ENCODE measurements around the gene C12orf57.

C12orf57 gene

DNA sequence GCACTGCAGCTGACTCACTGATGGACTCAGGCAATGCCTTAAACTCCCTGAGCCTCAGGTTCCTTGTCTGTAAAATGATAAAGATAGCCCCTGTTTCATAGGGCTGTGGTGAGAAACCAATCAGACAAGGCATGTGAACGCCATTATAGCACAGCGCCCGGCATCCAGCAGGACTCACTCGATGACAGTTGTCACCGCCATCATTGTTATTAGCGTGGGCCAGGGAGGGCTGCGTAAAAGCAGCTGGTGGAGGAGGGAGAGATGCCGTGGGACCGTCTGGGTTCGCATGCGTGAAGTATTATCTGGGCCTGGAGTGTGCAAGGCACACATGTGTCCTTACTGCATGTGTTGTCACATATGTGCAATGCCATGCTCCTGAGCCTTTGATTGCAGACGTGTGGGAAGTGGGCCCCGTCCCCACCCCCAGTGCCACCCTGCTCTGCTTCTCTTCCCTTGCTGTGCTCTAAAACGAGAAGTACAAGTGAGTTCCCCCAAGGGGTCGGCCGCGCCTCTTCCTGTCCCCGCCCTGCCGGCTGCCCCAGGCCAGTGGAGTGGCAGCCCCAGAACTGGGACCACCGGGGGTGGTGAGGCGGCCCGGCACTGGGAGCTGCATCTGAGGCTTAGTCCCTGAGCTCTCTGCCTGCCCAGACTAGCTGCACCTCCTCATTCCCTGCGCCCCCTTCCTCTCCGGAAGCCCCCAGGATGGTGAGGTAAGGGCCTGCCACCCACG is 7.2 kb downstream of the C12orf57 start, which contains the start of gene PTPN6:
TSS of gene PTPN6 (plus strand) at position 546 of the 730 bp plus-strand sequence. CDS start at position 703, 157 bp downstream.
- TF ChIP-seq, protein P1, sequence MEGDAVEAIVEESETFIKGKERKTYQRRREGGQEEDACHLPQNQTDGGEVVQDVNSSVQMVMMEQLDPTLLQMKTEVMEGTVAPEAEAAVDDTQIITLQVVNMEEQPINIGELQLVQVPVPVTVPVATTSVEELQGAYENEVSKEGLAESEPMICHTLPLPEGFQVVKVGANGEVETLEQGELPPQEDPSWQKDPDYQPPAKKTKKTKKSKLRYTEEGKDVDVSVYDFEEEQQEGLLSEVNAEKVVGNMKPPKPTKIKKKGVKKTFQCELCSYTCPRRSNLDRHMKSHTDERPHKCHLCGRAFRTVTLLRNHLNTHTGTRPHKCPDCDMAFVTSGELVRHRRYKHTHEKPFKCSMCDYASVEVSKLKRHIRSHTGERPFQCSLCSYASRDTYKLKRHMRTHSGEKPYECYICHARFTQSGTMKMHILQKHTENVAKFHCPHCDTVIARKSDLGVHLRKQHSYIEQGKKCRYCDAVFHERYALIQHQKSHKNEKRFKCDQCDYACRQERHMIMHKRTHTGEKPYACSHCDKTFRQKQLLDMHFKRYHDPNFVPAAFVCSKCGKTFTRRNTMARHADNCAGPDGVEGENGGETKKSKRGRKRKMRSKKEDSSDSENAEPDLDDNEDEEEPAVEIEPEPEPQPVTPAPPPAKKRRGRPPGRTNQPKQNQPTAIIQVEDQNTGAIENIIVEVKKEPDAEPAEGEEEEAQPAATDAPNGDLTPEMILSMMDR (IDR thresholded peaks at IDR 0.05; ENCODE audit: low read depth, low read length, missing control alignments): no peak
- no peak within 1 kb of the TSS for H3K4me3 ChIP-seq (replicated peaks; ENCODE audit: low read depth, low read length)
- DNase-seq (ENCODE audit: extremely low read depth, low read depth): no peak

DNA sequence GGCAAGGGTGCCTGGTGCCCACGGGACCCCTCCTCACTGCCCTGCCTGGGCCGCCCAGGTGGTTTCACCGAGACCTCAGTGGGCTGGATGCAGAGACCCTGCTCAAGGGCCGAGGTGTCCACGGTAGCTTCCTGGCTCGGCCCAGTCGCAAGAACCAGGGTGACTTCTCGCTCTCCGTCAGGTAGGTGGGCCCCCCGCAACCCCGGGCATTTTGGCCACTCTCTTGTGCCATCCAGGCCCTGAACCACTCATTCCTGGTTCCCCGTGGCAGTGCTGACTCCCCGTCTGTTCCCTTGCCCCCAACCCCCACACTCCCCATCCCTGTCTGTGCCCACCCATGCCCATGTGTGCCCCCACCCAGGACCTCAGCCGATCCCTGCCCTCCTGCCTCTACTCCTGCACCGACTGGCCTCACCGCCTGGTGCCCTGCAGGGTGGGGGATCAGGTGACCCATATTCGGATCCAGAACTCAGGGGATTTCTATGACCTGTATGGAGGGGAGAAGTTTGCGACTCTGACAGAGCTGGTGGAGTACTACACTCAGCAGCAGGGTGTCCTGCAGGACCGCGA is 7.8 kb downstream of the C12orf57 start:
- no peak overlapping the region for H3K4me3 ChIP-seq (replicated peaks; ENCODE audit: low read depth, low read length)
- DNase-seq (ENCODE audit: extremely low read depth, low read depth): no peak
- TF ChIP-seq, protein P1 (IDR thresholded peaks at IDR 0.05; ENCODE audit: low read depth, low read length, missing control alignments): no peak

- TF ChIP-seq, protein P1 (IDR thresholded peaks at IDR 0.05; ENCODE audit: low read depth, low read length, missing control alignments): no peak
- no peak for DNase-seq (ENCODE audit: extremely low read depth, low read depth)
- no peak overlapping the region for H3K4me3 ChIP-seq (replicated peaks; ENCODE audit: low read depth, low read length)
These were observed 8.5 kb downstream of the C12orf57 start for GRCh38 chr12:6952121-6952862.

DNA sequence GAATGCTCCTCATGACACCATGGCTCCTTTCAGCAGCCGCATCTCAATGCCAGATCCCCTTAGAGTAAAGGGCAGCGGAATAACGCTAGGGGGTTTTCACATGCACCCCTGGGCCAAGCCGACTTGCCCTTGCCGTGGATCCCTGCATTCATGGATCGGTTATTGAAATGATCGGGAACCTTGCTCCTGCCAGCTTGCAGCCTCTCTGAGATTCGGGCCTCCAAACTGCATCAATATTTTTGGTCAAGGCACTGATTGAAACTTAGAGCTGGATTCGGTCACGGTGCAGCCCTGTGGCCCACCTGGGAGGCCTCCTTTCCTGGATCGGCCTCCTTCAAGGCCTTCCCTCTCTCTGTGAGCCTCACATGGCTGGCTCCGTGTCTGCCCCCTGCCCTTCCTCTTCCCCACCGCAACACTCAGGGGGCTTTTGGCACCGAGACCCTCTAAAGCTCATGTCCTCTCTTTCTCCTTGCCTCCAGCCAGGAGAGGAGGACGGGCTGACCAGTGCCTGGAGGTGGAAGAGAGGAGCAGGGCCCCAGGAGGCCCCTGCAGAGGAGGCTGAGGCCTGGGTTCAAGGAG is 9.1 kb downstream of the C12orf57 start:
- no peak overlapping the region for H3K4me3 ChIP-seq (replicated peaks; ENCODE audit: low read depth, low read length)
- no peak for DNase-seq (ENCODE audit: extremely low read depth, low read depth)

GRCh38 chr12:6953442-6954315 is 9.9 kb downstream of the C12orf57 start:
- H3K4me3 ChIP-seq (replicated peaks; ENCODE audit: low read depth, low read length): no peak overlapping the region
- no peak for DNase-seq (ENCODE audit: extremely low read depth, low read depth)
- TF ChIP-seq, protein P1 (IDR thresholded peaks at IDR 0.05; ENCODE audit: low read depth, low read length, missing control alignments): no peak

More for the DNA sequence above, 9.1 kb downstream of the C12orf57 start:
- TF ChIP-seq, protein P1 (IDR thresholded peaks at IDR 0.05; ENCODE audit: low read depth, low read length, missing control alignments): no peak
